ENCODE measurements around the gene NFYC. TPM values are rescaled to one million over a fixed set of nuclear protein-coding genes. Genes with fewer than 3 reads are reported as not detected.

NFYC gene
- total RNA-seq, 1 experiment from 2014 or later, result 63.3 TPM

- Histone ChIP-seq H4K20me1 (ENCODE audit: insufficient read depth) (no peaks in the 10 kb centered on the region), H3K27ac (ENCODE audit: low read depth, low read length) (no peak overlapping the region), H3K4me3 (replicated peaks in 1 of 2; ENCODE audit: low read depth in 1 of 2, low read length in 2 of 2) (no peak overlapping the region), H2AFZ (ENCODE audit: low read depth, low read length, poor library complexity, severe bottlenecking) (no peak overlapping the region), H3K9me2 (ENCODE audit: insufficient read depth) (no peaks in the 10 kb centered on the region), H3K36me3 (ENCODE audit: control insufficient read depth in 1 of 2, insufficient read depth in 2 of 2, low read length in 2 of 2) (no peaks in the 10 kb centered on the region), H3K9me3 (ENCODE audit: control insufficient read depth in 1 of 2, insufficient read depth in 1 of 2, low read depth in 1 of 2, low read length in 2 of 2) (no peaks in the 10 kb centered on the region), H3K79me2 (ENCODE audit: insufficient read depth, low read length) (no peaks in the 10 kb centered on the region), H3K27me3 (ENCODE audit: insufficient read depth, low read length) (no peaks in the 10 kb centered on the region), H3K4me2 (ENCODE audit: low read length) (no peak overlapping the region), H3K9ac (ENCODE audit: low read length) (no peak overlapping the region), H3K4me1 (ENCODE audit: control insufficient read depth in 1 of 2, insufficient read depth in 2 of 2, low read length in 2 of 2) (peaks cover 7 to 30% of the 10 kb centered on the region in 2 experiments; a peak in 3 of 4 replicates)
- ChIA-PET CTCF (no interaction called here), RAD21 (ENCODE audit: low non-redundant PET in 1 of 2, low total read pairs in 2 of 2, uncharacterized antibody in 2 of 2, unreplicated experiment in 2 of 2) (no interaction called here), POLR2A (no interaction called here)
- no peak for ATAC-seq
- intact Hi-C loops (cut with micrococcal nuclease), result no loop called here
- no peak for TF ChIP-seq CBX3 (IDR thresholded peaks at IDR 0.05; ENCODE audit: low read depth)
- TF ChIP-seq EZH2phosphoT487 (IDR thresholded peaks at IDR 0.05; ENCODE audit: borderline replicate concordance), result no peak
- no peak for TF ChIP-seq REST (IDR thresholded peaks at IDR 0.05; ENCODE audit: low read depth)
- DNase-seq (ENCODE audit: low read depth, low spot score), result no peak
- no TSS peak for BruUV-seq (replicated peaks)
These were observed 112.4 kb downstream of the NFYC start for GRCh38 chr1:40803902-40804301.

GRCh38 chr1:40806240-40806639 is 114.7 kb downstream of the NFYC start:
- H3K27me3 ChIP-seq (ENCODE audit: insufficient read depth, low read length), result no peaks in the 10 kb centered on the region
- H3K4me1 ChIP-seq (ENCODE audit: control insufficient read depth in 1 of 2, insufficient read depth in 2 of 2, low read length in 2 of 2), result peaks cover 7 to 21% of the 10 kb centered on the region in 2 experiments; a peak in 3 of 4 replicates
- H3K4me3 ChIP-seq (replicated peaks in 1 of 2; ENCODE audit: low read depth in 1 of 2, low read length in 2 of 2), result no peak overlapping the region
- intact Hi-C loops (cut with micrococcal nuclease), result no loop called here
- ChIA-PET POLR2A (no interaction called here), CTCF (no interaction called here), RAD21 (ENCODE audit: low non-redundant PET in 1 of 2, low total read pairs in 2 of 2, uncharacterized antibody in 2 of 2, unreplicated experiment in 2 of 2) (no interaction called here)
- no peaks in the 10 kb centered on the region for H4K20me1 ChIP-seq (ENCODE audit: insufficient read depth)
- no peak overlapping the region for H3K27ac ChIP-seq (ENCODE audit: low read depth, low read length)
- H3K9ac ChIP-seq (ENCODE audit: low read length), result no peak overlapping the region
- ATAC-seq, result no peak
- H3K4me2 ChIP-seq (ENCODE audit: low read length), result no peak overlapping the region
- H3K79me2 ChIP-seq (ENCODE audit: insufficient read depth, low read length), result no peaks in the 10 kb centered on the region
- no TSS peak for BruUV-seq (replicated peaks)
- no peaks in the 10 kb centered on the region for H3K9me3 ChIP-seq (ENCODE audit: control insufficient read depth in 1 of 2, insufficient read depth in 1 of 2, low read depth in 1 of 2, low read length in 2 of 2)
- H3K9me2 ChIP-seq (ENCODE audit: insufficient read depth), result no peaks in the 10 kb centered on the region
- H2AFZ ChIP-seq (ENCODE audit: low read depth, low read length, poor library complexity, severe bottlenecking), result no peak overlapping the region
- no peaks in the 10 kb centered on the region for H3K36me3 ChIP-seq (ENCODE audit: control insufficient read depth in 1 of 2, insufficient read depth in 2 of 2, low read length in 2 of 2)
- DNase-seq (ENCODE audit: low read depth, low spot score), result no peak
- TF ChIP-seq POLR2AphosphoS5 (IDR thresholded peaks at IDR 0.05; ENCODE audit: low read depth, low read length), result no peak
- no peak for TF ChIP-seq CTCF (IDR thresholded peaks at IDR 0.05 in 2 of 3, conservative IDR thresholded peaks at IDR 0.05 in 1 of 3; ENCODE audit: borderline replicate concordance in 1 of 3, insufficient read depth in 1 of 3, low read depth in 2 of 3, low read length in 2 of 3)
- TF ChIP-seq ZNF274 (IDR thresholded peaks at IDR 0.05; ENCODE audit: low read depth, low read length), result no peak
- no peak for TF ChIP-seq EZH2 (IDR thresholded peaks at IDR 0.05)
- TF ChIP-seq ZFX (IDR thresholded peaks at IDR 0.05), result no peak
- no peak for TF ChIP-seq JUND (IDR thresholded peaks at IDR 0.05)
- no peak for TF ChIP-seq REST (IDR thresholded peaks at IDR 0.05; ENCODE audit: low read depth)
- no peak for TF ChIP-seq ELF1 (IDR thresholded peaks at IDR 0.05; ENCODE audit: borderline replicate concordance, low read depth)
- TF ChIP-seq ATF3 (IDR thresholded peaks at IDR 0.05), result no peak
- no peak for TF ChIP-seq CEBPB (IDR thresholded peaks at IDR 0.05; ENCODE audit: low read depth)
